HepG2 (cell line): ENCODE data around the gene SNAI1. TPM values are rescaled to one million over a fixed set of nuclear protein-coding genes. Genes with fewer than 3 reads are reported as not detected.

ENCODE experiments used
- FOSL2 ChIP-seq: sonication (generic); formaldehyde crosslinking; IDR thresholded peaks from 2 replicates; pipeline ENCODE4 v1.4.0; 2020; ENCODE audit warnings: missing genetic modification reagents
- HOXA7 ChIP-seq: sonication (generic); formaldehyde crosslinking; IDR thresholded peaks from 2 replicates; pipeline ENCODE4 v1.8.1; 2022; ENCODE audit warnings: mild to moderate bottlenecking, missing genetic modification reagents, moderate library complexity
- MAFG ChIP-seq: sonication (generic); formaldehyde crosslinking; IDR thresholded peaks from 2 replicates; pipeline ENCODE4 v1.5.1; 2020; ENCODE audit warnings: mild to moderate bottlenecking, missing genetic modification reagents
- NFATC3 ChIP-seq: sonication (generic); formaldehyde crosslinking; IDR thresholded peaks from 2 replicates; pipeline ENCODE4 v1.5.1; 2020; ENCODE audit warnings: mild to moderate bottlenecking, missing genetic modification reagents
- NFRKB ChIP-seq: fragments of 450-650 bp; IDR thresholded peaks from 2 replicates; pipeline ENCODE4 v1.6.1; 2017
- NR3C1 ChIP-seq: sonication (generic); formaldehyde crosslinking; IDR thresholded peaks from 2 replicates; pipeline ENCODE4 v1.4.0; 2020; ENCODE audit warnings: missing genetic modification reagents
- RFX5 ChIP-seq: IDR thresholded peaks from 2 replicates; pipeline ENCODE4 v1.6.1; 2011; ENCODE audit warnings: low read depth, low read length, improper control_type of control experiment
- SOX5 ChIP-seq: IDR thresholded peaks from 2 replicates; pipeline ENCODE4 v1.6.1; 2016; ENCODE audit warnings: borderline replicate concordance
- TEAD3 ChIP-seq: optimal IDR thresholded peaks from 2 replicates; pipeline ENCODE3; 2016; ENCODE audit warnings: borderline replicate concordance
- YEATS2 ChIP-seq: sonication (generic); formaldehyde crosslinking; IDR thresholded peaks from 2 replicates; pipeline ENCODE4 v1.4.0; 2020; ENCODE audit warnings: missing genetic modification reagents, borderline replicate concordance
- ZBTB7A ChIP-seq: sonication (generic); formaldehyde crosslinking; IDR thresholded peaks from 2 replicates; pipeline ENCODE4 v1.8.0; 2022; ENCODE audit warnings: mild to moderate bottlenecking, missing genetic modification reagents
- ZIK1 ChIP-seq: sonication (generic); formaldehyde crosslinking; IDR thresholded peaks from 2 replicates; pipeline ENCODE4 v1.5.0; 2020; ENCODE audit warnings: mild to moderate bottlenecking, low read depth, missing genetic modification reagents, borderline replicate concordance
- ZNF253 ChIP-seq: sonication (generic); formaldehyde crosslinking; IDR thresholded peaks from 2 replicates; pipeline ENCODE4 v1.8.0; 2022; ENCODE audit warnings: mild to moderate bottlenecking, missing genetic modification reagents, borderline replicate concordance
- ZNF563 ChIP-seq: sonication (generic); formaldehyde crosslinking; IDR thresholded peaks from 2 replicates; pipeline ENCODE4 v1.8.0; 2022; ENCODE audit warnings: mild to moderate bottlenecking, moderate library complexity, missing genetic modification reagents
- ZNF775 ChIP-seq: sonication (generic); formaldehyde crosslinking; IDR thresholded peaks from 2 replicates; pipeline ENCODE4 v1.4.0; 2020; ENCODE audit warnings: missing genetic modification reagents, mild to moderate bottlenecking, moderate library complexity, borderline replicate concordance
- ZNF782 ChIP-seq: sonication (generic); formaldehyde crosslinking; IDR thresholded peaks from 2 replicates; pipeline ENCODE4 v1.4.0; 2020; ENCODE audit warnings: missing genetic modification reagents, mild to moderate bottlenecking, borderline replicate concordance
- polyA plus RNA-seq, 8 experiments: library from polyadenylated mRNA; depleted of rRNA in 3 of 8; stranded (reverse) in 7 of 8; unstranded in 1 of 8; fragments of >200 nt; fragmentation: Illumina TruSeq in 4 of 8; extraction: Trizol in 4 of 8; gene quantifications; 2 replicates each; pipeline versions ENCODE4 v1.2.1 to v1.2.3, GENCODE V29; 2011 to 2016; ENCODE audit warnings: low read depth in 4 of 8, missing spikeins in 1 of 8, mixed read lengths in 1 of 8; ENCODE audit not compliant: insufficient read depth in 1 of 8
- total RNA-seq, 5 experiments: library from RNA; depleted of rRNA; stranded (reverse); fragments of >200 nt; fragmentation: Illumina TruSeq; extraction: Trizol; gene quantifications; 2 replicates each; pipeline ENCODE4 v1.2.3, GENCODE V29; 2016; ENCODE audit warnings: low read depth in 1 of 5
- TF ChIP-seq, protein P1 (sequence below): IDR thresholded peaks from 2 replicates; pipeline ENCODE4 v1.6.1; 2016; ENCODE audit warnings: mild to moderate bottlenecking
- TF ChIP-seq, protein P2 (sequence below): sonication (generic); formaldehyde crosslinking; IDR thresholded peaks from 2 replicates; pipeline ENCODE4 v1.8.1; 2023; ENCODE audit warnings: mild to moderate bottlenecking, inconsistent platforms, moderate library complexity, missing genetic modification reagents, borderline replicate concordance
- TF ChIP-seq, protein P3 (sequence below): sonication (generic); formaldehyde crosslinking; conservative IDR thresholded peaks from 2 replicates; pipeline ENCODE4 v1.4.0; 2020; ENCODE audit warnings: mild to moderate bottlenecking, missing genetic modification reagents, moderate library complexity
- TF ChIP-seq, protein P4 (sequence below): sonication (generic); IDR thresholded peaks from 2 replicates; pipeline ENCODE4 v1.6.1; 2016; ENCODE audit warnings: low read depth, borderline replicate concordance

SNAI1 gene
- total and polyA plus RNA-seq, 2 of the 13 experiments (the other 11 are each of a cell fraction or from before 2014, with no cell fraction given): 1.3 to 1.4 TPM

DNA sequence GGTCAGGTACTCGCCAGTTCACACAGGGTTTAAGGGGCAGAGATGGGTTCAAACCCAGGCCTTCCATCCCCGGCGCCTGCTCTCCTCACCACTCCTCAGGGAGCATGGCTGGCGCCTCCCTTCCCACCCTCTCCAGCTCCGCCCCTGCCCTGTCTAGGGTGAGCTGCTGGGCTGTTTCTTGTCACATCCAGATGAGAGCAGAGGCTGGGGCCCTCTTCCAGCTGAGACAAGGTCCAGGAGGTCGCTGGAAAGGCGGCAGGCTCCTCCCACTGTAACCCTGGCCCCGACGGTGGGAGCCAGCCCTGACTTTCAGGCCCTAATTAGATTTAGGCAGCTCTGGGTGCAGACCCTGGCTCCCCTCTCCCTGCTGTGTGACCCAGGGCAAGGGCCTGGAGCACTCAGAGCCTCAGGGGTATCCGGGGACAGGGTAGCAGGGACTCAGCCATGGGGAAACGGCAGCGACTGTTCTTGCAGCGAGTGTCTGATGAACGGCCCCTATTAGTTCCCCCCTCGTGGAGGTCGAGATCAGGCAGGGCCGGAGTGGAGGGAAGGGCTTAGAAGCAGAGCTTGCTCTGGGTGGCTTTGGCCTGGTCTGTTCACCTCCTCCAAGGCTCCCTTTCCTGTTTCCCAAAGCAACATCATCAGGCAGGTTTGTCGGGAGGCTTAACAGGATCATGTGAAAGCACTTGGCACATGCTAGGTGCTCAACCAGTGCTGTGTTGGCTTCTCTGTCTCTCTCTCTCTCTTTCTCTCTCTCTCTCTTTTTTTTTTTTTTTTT, 33.4 kb downstream of the SNAI1 start (continued):
- TF ChIP-seq MAFG (CRISPR knock-in tag) (no peak), ZBTB7A (CRISPR knock-in tag) (peak; percentile 36; the same call in 1 of the 2 replicates), NFATC3 (no peak), YEATS2 (CRISPR knock-in tag) (no peak), RFX5 (0 out of 2 replicates have a peak, but pooled peaks have one; percentile 26), SOX5 (0 out of 2 replicates have a peak, but pooled peaks have one; percentile 13), ZNF563 (CRISPR knock-in tag) (no peak), HOXA7 (CRISPR knock-in tag) (no peak), ZNF775 (no peak), NFRKB (no peak), TEAD3 (CRISPR knock-in tag) (peak; percentile 33), FOSL2 (CRISPR knock-in tag) (peak; percentile 42; the same call in 1 of the 2 replicates), NR3C1 (CRISPR knock-in tag) (no peak), ZIK1 (CRISPR knock-in tag) (no peak), ZNF253 (CRISPR knock-in tag) (no peak), ZNF782 (CRISPR knock-in tag) (no peak; the same call in 1 of the 2 replicates)
- TF ChIP-seq, protein P1, sequence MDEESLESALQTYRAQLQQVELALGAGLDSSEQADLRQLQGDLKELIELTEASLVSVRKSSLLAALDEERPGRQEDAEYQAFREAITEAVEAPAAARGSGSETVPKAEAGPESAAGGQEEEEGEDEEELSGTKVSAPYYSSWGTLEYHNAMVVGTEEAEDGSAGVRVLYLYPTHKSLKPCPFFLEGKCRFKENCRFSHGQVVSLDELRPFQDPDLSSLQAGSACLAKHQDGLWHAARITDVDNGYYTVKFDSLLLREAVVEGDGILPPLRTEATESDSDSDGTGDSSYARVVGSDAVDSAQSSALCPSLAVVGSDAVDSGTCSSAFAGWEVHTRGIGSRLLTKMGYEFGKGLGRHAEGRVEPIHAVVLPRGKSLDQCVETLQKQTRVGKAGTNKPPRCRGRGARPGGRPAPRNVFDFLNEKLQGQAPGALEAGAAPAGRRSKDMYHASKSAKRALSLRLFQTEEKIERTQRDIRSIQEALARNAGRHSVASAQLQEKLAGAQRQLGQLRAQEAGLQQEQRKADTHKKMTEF (CRISPR knock-in tag): peak; percentile 20; the same call in 1 of the 2 replicates
- TF ChIP-seq, protein P2, sequence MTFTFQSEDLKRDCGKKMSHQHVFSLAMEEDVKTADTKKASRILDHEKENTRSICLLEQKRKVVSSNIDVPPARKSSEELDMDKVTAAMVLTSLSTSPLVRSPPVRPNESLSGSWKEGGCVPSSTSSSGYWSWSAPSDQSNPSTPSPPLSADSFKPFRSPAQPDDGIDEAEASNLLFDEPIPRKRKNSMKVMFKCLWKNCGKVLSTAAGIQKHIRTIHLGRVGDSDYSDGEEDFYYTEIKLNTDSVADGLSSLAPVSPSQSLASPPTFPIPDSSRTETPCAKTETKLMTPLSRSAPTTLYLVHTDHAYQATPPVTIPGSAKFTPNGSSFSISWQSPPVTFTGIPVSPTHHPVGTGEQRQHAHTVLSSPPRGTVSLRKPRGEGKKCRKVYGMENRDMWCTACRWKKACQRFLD: no peak
- TF ChIP-seq, protein P3, sequence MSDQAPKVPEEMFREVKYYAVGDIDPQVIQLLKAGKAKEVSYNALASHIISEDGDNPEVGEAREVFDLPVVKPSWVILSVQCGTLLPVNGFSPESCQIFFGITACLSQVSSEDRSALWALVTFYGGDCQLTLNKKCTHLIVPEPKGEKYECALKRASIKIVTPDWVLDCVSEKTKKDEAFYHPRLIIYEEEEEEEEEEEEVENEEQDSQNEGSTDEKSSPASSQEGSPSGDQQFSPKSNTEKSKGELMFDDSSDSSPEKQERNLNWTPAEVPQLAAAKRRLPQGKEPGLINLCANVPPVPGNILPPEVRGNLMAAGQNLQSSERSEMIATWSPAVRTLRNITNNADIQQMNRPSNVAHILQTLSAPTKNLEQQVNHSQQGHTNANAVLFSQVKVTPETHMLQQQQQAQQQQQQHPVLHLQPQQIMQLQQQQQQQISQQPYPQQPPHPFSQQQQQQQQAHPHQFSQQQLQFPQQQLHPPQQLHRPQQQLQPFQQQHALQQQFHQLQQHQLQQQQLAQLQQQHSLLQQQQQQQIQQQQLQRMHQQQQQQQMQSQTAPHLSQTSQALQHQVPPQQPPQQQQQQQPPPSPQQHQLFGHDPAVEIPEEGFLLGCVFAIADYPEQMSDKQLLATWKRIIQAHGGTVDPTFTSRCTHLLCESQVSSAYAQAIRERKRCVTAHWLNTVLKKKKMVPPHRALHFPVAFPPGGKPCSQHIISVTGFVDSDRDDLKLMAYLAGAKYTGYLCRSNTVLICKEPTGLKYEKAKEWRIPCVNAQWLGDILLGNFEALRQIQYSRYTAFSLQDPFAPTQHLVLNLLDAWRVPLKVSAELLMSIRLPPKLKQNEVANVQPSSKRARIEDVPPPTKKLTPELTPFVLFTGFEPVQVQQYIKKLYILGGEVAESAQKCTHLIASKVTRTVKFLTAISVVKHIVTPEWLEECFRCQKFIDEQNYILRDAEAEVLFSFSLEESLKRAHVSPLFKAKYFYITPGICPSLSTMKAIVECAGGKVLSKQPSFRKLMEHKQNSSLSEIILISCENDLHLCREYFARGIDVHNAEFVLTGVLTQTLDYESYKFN: peak; percentile 77
- TF ChIP-seq, protein P4, sequence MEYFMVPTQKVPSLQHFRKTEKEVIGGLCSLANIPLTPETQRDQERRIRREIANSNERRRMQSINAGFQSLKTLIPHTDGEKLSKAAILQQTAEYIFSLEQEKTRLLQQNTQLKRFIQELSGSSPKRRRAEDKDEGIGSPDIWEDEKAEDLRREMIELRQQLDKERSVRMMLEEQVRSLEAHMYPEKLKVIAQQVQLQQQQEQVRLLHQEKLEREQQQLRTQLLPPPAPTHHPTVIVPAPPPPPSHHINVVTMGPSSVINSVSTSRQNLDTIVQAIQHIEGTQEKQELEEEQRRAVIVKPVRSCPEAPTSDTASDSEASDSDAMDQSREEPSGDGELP: peak; percentile 94; the same call in 1 of the 2 replicates
